GM12891 (cell line): Measurements from ENCODE around the gene CDK19.
"Not testable (repeated sequence)": the region's sequence is repeated elsewhere in the genome, so short reads cannot be mapped to it uniquely, and the experiment has no call there.

Experiments
- DNase-seq: peaks from one replicate; pipeline ENCODE4 v3.0.0; 2011; ENCODE audit warnings: low spot score; ENCODE audit not compliant: insufficient read length
- FAIRE-seq: peaks from 2 replicates; lab custom pipeline; 2011; peaks lifted over from hg19 to GRCh38; lab: Jason Lieb, UNC
- PAX5 ChIP-seq: IDR thresholded peaks from 2 replicates; pipeline ENCODE4 v1.6.1; 2011; ENCODE audit warnings: low read length, moderate library complexity, mild to moderate bottlenecking; ENCODE audit not compliant: insufficient read depth, severe bottlenecking
- POLR2A ChIP-seq: IDR thresholded peaks from 2 replicates; pipeline ENCODE4 v1.6.1; 2011; ENCODE audit warnings: low read depth, low read length, control low read depth
- POLR2AphosphoS5 ChIP-seq: IDR thresholded peaks from 2 replicates; pipeline ENCODE4 v1.6.1; 2011; ENCODE audit warnings: low read depth, low read length, control low read depth
- POU2F2 ChIP-seq: IDR thresholded peaks from 2 replicates; pipeline ENCODE4 v1.6.1; 2011; ENCODE audit warnings: low read depth, mild to moderate bottlenecking, control low read depth, low read length, moderate library complexity
- SPI1 ChIP-seq: IDR thresholded peaks from 2 replicates; pipeline ENCODE4 v1.6.1; 2011; ENCODE audit warnings: low read depth, low read length, control low read depth
- TAF1 ChIP-seq: IDR thresholded peaks from 2 replicates; pipeline ENCODE4 v1.6.1; 2011; ENCODE audit warnings: low read depth, low read length, control low read depth

CDK19 gene

GRCh38 chr6:110841266-110841665 is 26.0 kb upstream of the CDK19 start:
- DNase-seq = no peak
- no peak for FAIRE-seq
- TF ChIP-seq PAX5 (no peak), TAF1 (no peak), POU2F2 (no peak), POLR2A (no peak), POLR2AphosphoS5 (no peak), SPI1 (no peak)

GRCh38 chr6:110835751-110836150 is 20.5 kb upstream of the CDK19 start:
- DNase-seq, FAIRE-seq: not testable (repeated sequence)

GRCh38 chr6:110833831-110834230 is 18.6 kb upstream of the CDK19 start:
- FAIRE-seq (no peak), DNase-seq (no peak)
- TF ChIP-seq PAX5 = no peak
- TF ChIP-seq SPI1 = no peak
- TF ChIP-seq POLR2A = no peak
- no peak for TF ChIP-seq POLR2AphosphoS5
- no peak for TF ChIP-seq POU2F2
- no peak for TF ChIP-seq TAF1

GRCh38 chr6:110831405-110831804 is 16.1 kb upstream of the CDK19 start:
- TF ChIP-seq POLR2A = no peak
- TF ChIP-seq POU2F2 = no peak
- TF ChIP-seq PAX5 = no peak
- TF ChIP-seq POLR2AphosphoS5 = no peak
- TF ChIP-seq SPI1 = no peak
- no peak for TF ChIP-seq TAF1
- DNase-seq (no peak), FAIRE-seq (no peak)

- FAIRE-seq (no peak), DNase-seq (no peak)
- no peak for TF ChIP-seq PAX5
- no peak for TF ChIP-seq POLR2A
- no peak for TF ChIP-seq POLR2AphosphoS5
- no peak for TF ChIP-seq SPI1
- TF ChIP-seq TAF1 = no peak
- TF ChIP-seq POU2F2 = no peak
Measured at GRCh38 chr6:110828396-110828795, 13.1 kb upstream of the CDK19 start.

GRCh38 chr6:110826236-110827129 is 11.2 kb upstream of the CDK19 start:
- no peak for DNase-seq
- TF ChIP-seq POU2F2 (no peak), POLR2A (no peak), TAF1 (no peak), SPI1 (no peak), POLR2AphosphoS5 (no peak), PAX5 (no peak)
- no peak for FAIRE-seq

GRCh38 chr6:110823146-110823545 is 7.9 kb upstream of the CDK19 start:
- DNase-seq = no peak
- no peak for FAIRE-seq
- TF ChIP-seq POU2F2 (no peak), TAF1 (no peak), PAX5 (no peak), POLR2A (no peak), POLR2AphosphoS5 (no peak), SPI1 (no peak)

- no peak for FAIRE-seq
- TF ChIP-seq POU2F2 (no peak), SPI1 (no peak)
- DNase-seq = no peak
Measured at GRCh38 chr6:110822249-110822648, 7.0 kb upstream of the CDK19 start.

GRCh38 chr6:110816677-110817076 is 1.4 kb upstream of the CDK19 start:
- peak; percentile 28 for FAIRE-seq
- TF ChIP-seq SPI1 (peak; percentile 75), POLR2A (no peak), POLR2AphosphoS5 (no peak)
- DNase-seq = no peak

GRCh38 chr6:110815015-110815410 is 256 bp downstream of the CDK19 start:
- FAIRE-seq (no peak), DNase-seq (peak; percentile 15)
- TF ChIP-seq POLR2AphosphoS5 (no peak), TAF1 (no peak), PAX5 (no peak), SPI1 (no peak), POU2F2 (no peak), POLR2A (no peak)
